AG04449 (cell line): ENCODE data around the gene GOLGA1.
A peak's percentile ranks its signal among the peaks of the same experiment; 100 is the strongest.

Experiments
- CTCF ChIA-PET: fragments of 350-600 bp; formaldehyde crosslinking; extraction: SDS; loops from one replicate; lab custom pipeline; 2021; ENCODE audit warnings: antibody characterized with exemption; lab: Yijun Ruan, JAX
- POLR2A ChIA-PET: fragments of 400-600, 350-600 bp; formaldehyde crosslinking; extraction: SDS; loops from one replicate; lab custom pipeline; 2020; ENCODE audit warnings: antibody characterized with exemption, inconsistent platforms; lab: Yijun Ruan, JAX
- DNase-seq: peaks from one replicate; pipeline ENCODE4 v3.0.0-alpha.2; 2010; ENCODE audit warnings: low read depth, low spot score
- H3K4me3 ChIP-seq: 2 replicates; pipeline ENCODE4 v1.5.1; 2011; ENCODE audit warnings: low read depth, mild to moderate bottlenecking, control low read depth, low read length
- TF ChIP-seq, protein P1 (sequence below): IDR thresholded peaks from one replicate; pipeline ENCODE4 v1.5.1; 2011; ENCODE audit warnings: mild to moderate bottlenecking, moderate library complexity, low read length, control low read depth, inconsistent platforms; ENCODE audit not compliant: insufficient read depth; ENCODE audit errors: missing control alignments

Gene GOLGA1

GRCh38 chr9:124861342-124862229 is 79.3 kb downstream of the GOLGA1 start, which contains the start of the genes ARPC5L and RPL35:
Gene ARPC5L (plus strand): TSS chr9:124862130. CDS start chr9:124869291, 7,161 bp downstream.
Gene RPL35 (minus strand): TSS chr9:124861957. CDS start chr9:124861912, 45 bp downstream.
- peak within 1 kb of the TSS; percentile 80 for H3K4me3 ChIP-seq
- POLR2A ChIA-PET: interaction anchor here (0.6 to 1.8 kb wide), 16 partner anchors 8 to 370 kb away, joined by 3 to 7 read pairs (median 4); partner anchors contain the start of genes NR6A1 and WDR38
- CTCF ChIA-PET: interaction anchor here (0.6 to 42.1 kb wide), 14 partner anchors 9 to 514 kb away, joined by 3 to 2098 read pairs (median 4); partner anchors contain the start of genes NR6A1, OLFML2A and WDR38
- TF ChIP-seq, protein P1, sequence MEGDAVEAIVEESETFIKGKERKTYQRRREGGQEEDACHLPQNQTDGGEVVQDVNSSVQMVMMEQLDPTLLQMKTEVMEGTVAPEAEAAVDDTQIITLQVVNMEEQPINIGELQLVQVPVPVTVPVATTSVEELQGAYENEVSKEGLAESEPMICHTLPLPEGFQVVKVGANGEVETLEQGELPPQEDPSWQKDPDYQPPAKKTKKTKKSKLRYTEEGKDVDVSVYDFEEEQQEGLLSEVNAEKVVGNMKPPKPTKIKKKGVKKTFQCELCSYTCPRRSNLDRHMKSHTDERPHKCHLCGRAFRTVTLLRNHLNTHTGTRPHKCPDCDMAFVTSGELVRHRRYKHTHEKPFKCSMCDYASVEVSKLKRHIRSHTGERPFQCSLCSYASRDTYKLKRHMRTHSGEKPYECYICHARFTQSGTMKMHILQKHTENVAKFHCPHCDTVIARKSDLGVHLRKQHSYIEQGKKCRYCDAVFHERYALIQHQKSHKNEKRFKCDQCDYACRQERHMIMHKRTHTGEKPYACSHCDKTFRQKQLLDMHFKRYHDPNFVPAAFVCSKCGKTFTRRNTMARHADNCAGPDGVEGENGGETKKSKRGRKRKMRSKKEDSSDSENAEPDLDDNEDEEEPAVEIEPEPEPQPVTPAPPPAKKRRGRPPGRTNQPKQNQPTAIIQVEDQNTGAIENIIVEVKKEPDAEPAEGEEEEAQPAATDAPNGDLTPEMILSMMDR: no peak
- DNase-seq: no peak

DNA sequence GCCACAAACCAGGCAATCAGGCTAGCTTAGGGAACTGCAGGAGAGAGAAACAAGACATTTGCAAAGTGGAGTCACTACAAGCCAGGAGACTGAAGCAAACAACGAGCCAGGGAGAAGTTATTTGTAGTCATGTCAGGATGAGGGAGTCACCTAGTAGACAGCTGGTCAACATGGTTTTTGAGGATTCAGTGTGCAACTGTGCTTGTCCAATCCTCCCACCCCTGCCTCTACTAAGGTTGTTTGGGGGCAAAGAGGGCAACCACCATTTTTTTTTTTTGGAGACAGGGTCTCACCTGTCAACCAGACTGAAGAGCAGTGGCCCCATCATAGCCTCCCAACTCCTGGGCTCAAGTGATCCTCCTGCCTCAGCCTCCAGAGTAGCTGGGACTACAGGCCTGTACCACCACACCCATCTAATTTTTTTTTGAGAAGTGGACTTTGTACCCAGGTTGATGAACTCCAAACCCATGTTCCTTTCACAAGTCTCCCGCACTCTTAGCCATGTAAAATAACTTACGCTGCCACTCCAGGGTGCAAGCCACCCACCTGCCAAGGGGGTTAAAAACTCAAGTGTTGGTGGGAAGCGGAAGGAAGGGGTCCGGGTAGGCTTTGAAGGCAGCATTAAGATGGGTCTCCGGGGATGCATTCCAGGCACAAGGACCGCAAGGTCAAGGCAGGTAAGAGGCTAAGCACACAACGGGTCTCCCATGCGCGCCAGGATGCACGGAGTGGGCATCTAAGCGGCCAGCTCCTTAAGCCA is 80.1 kb downstream of the GOLGA1 start:
- H3K4me3 ChIP-seq: peak overlapping the region; percentile 80
- ChIA-PET CTCF (interaction anchor here (0.6 to 42.1 kb wide), 14 partner anchors 8 to 514 kb away, joined by 3 to 2098 read pairs (median 4); partner anchors contain the start of genes NR6A1, OLFML2A and WDR38), POLR2A (interaction anchor here (0.6 to 1.8 kb wide), 11 partner anchors 9 to 371 kb away, joined by 3 to 7 read pairs (median 4); partner anchors contain the start of gene NR6A1)
- no peak for DNase-seq
- TF ChIP-seq, protein P1: no peak

- POLR2A ChIA-PET: interaction anchor here (1.1 to 1.8 kb wide), 3 partner anchors 10 to 89 kb away, joined by 4 to 7 read pairs (median 5); partner anchors contain the start of gene NR6A1
- peak overlapping the region; percentile 80 for H3K4me3 ChIP-seq
- CTCF ChIA-PET: interaction anchor here (0.6 to 42.1 kb wide), 12 partner anchors 8 to 513 kb away, joined by 3 to 2098 read pairs (median 4); partner anchors contain the start of genes NR6A1, OLFML2A and WDR38
- DNase-seq: no peak
- TF ChIP-seq, protein P1: no peak
Observed at GRCh38 chr9:124859803-124860581, 80.9 kb downstream of the GOLGA1 start.

- no peak overlapping the region for H3K4me3 ChIP-seq
- CTCF ChIA-PET: interaction anchor here (0.6 to 42.1 kb wide), 5 partner anchors 9 to 515 kb away, joined by 3 to 2098 read pairs (median 4); partner anchors contain the start of genes NR6A1 and OLFML2A
- TF ChIP-seq, protein P1: no peak
- no peak for DNase-seq
- POLR2A ChIA-PET: no interaction called here
Observed at GRCh38 chr9:124858330-124859046, 82.4 kb downstream of the GOLGA1 start.
